Stimulated activated CD4-positive, alpha-beta T cell treated with anti-CD3 and anti-CD28 coated beads, Interleukin-4, amount 100 ng/mL, for 24 hours (primary cell): ENCODE measurements around the gene NPC1.
"Not testable (repeated sequence)": the region's sequence is repeated elsewhere in the genome, so short reads cannot be mapped to it uniquely, and the experiment has no call there.

ENCODE experiments used
- DNase-seq: peaks from one replicate; pipeline ENCODE4 v3.0.0-alpha.2; 2020

The NPC1 gene

GRCh38 chr18:23573626-23574431 is 12.5 kb downstream of the NPC1 start:
- DNase-seq = peak; percentile 29

DNA sequence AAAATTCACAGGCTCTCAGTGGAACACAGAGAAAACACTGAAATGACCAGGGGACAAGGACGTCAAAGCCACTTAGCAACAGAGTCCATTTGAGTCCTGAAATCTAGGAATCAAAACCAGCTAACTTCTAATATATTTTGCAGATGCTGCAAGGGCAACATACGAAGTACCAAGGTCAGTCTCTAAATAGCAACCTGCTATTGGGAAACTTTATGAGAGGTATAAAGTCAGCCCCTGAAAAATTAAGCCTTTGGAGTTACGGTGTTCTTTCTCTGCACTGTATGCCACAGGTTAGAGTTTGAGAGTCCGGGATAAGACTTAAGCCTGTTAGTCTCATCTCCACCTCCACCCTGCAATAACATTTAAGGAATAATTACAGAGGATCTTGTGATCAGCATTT is 13.3 kb downstream of the NPC1 start:
- no peak for DNase-seq

DNA sequence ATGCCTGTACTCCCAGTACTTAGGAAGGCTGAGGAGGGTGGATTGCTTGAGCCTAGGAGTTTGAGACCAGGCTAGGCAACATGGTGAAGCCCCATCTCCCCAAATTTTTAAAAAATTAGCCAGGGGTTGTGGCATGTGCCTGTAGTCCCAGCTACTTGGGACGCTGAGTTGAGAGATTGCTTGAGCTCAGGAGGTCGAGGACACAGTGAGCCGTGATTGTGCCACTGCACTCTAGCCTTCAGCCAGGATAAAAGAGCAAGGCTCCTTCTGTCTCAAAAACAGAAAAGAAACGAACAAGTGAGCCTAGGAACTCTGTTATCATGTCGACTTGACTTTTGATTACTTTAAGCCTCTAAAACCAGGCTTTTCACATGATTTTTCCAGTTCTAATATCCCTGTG is 13.7 kb downstream of the NPC1 start:
- no peak for DNase-seq

DNA sequence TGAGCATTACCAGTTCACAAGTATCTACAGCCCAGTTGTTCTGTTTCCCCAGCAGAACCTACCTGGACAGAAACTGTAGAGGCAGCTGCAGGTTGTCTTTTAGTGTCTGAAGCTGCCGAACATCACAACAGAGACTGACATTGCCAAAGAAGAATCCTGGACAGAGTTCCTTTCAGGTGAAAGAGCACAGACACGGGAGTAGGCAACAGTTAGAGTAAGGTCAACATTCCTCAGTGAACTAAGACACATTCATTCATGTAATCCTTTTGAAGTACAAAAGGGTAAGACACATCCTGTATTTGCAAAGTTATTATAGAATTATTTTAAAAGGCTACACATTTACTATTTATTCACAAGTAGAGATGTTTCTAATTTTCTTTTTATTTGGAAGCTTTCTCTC is 14.3 kb downstream of the NPC1 start:
- DNase-seq = no peak

DNA sequence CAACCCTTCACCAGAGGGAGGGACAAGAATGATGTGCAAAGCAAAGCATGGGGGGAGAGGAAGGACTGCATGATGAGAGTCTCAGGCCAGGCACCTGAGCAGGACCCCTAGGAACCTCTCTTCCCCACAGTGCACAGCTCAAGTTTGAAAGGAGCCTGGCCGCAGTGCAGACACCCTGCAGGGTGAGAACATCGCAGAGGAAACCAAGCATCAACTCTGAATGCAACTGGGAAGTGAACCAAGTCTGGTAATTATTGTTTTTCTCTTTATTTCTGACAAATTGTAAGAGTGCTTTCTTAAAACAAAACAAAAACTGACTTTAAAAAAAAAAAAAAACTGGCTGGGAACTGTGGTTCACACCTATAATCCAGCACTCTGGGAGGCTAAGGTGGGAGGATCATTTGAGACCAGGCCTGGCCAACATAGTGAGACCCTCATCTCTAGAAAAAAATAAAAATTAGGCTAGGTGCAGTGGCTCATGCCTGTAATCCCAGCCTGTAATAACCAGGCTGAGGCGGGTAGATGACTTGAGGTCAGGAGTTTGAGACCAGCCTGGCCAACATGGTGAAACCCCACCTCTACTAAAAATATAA is 15.3 kb downstream of the NPC1 start:
- no peak for DNase-seq

DNA sequence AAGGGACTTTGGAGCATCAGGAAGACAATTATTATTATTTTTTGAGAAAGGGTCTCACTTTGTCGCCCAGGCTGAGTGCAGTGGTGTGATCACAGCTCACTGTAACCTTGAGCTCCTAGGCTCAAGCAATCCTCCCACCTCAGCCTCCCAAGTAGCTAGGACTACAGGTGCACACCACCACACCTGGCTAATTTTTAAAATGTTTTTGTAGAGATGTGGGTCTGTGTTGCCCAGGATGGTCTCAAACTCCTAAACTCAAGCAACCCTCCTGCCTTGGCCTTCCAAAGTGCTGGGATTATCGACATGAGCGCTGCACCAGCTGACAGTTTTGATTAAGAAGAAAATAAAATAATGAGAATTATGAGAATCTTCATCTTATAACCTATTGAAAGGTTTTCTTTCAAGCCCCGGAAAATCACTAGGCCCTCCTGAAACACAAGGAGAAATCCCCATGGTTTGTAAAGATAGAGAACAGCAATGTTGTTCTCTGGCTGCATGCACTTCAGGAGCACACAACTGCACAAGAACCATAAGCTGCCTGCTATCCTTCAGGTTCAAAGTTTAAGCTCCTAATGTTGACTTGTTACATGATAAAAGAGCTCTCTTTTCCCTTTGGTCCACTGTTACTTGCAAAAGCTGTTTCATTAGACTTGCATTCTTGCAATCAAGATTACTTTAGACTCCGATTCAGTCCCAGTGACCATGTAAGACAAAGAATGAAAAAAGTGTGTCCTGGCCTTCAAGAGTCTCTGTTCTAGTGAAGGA is 16.8 kb downstream of the NPC1 start:
- DNase-seq = no peak

- DNase-seq = no peak
Measured at GRCh38 chr18:23568281-23569138, 17.8 kb downstream of the NPC1 start.

DNA sequence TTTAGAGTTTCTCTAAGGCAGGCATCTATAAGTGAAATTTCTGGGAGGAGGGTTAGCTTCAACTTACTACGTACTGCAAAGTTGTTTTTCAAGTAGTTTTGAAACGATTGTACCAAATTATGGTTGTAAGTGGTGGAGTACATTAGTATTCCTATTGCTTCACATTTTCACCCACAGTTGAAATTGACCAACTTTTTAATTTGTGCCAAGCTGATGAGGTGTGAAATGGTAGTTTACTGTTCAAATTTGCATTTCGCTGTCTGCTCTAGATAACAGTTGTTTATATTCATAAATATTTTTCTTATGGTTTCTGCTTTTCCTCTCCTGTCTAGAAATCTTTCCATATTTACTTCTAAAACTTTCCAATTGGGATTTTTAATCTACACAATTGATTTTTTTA is 18.6 kb downstream of the NPC1 start:
- no peak for DNase-seq

DNA sequence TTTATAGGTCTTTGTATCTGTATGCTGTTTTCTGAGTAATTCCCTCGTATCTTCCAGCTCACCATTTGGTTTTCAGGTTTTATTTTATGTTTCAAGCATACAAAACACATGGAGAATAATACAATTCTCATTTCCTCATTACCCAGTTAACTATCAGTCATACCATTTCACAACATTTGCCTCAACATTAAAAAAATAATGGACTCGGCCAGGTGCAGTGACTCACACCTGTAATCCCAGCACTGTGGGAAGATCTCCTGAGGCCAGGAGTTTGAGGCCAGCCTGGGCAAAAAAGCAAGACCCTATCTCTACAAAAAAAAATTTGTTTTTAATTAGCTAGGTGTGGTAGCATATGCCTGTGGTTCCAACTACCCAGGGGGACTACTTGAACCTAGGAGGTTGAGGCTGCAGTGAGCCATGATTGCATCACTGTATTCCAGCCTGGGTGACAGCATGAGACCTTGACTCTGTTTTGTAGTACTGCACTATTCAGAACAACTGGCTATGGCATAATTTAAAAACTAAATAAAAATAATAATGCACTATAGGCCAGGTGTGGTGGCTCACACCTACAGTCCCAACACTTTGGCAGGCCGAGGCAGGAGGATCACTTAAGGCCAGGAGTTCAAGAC is 20.3 kb downstream of the NPC1 start:
- no peak for DNase-seq

DNA sequence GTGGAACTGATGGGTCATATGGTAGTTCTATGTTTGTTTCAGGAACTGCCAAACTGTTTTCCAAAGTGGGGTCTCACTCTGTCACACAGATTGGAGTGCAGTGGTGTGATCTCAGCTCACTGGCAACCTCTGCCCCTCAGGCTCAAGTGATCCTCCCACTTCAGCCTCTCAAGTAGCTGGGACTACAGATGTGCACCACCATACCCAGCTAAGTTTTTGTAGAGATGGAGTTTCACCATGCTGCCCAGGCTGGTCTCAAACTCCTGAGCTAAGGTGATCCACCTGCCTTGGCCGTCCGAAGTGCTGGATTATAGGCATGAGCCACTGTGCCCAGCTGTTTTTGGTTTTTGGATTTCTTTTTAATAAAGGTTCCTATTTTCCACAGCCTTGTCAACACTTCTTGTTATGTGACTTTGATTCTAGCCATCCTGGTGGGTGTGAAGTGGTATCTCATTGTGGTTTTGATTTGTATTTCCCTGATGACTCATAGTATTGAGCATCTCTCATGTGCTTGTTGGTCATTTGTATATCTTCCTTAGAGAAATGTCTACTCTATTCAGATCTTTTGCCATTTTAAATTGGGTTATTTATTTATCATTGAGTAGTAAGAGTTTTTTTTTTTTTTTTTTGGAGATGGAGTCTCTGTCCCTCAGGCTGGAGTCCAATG is 22.8 kb downstream of the NPC1 start:
- DNase-seq = no peak

DNA sequence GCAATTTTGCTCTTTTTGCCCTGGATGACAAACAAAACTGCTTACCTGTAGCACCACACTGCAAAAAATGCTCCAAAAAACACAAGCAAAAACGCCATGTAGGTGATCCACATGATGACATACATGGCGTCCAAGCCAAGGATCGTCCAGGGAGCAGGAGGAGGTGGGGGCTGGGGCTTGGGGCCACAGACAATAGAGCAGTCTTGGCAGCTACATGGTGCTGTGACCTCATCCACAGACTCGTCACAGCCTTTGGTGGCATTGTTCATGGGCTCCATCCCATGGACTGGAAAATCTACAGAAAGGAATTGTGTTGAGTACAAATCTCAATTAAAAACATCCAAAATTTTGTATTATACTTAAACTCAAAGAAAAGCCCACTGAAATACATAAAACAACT is 26.1 kb downstream of the NPC1 start:
- no peak for DNase-seq

- DNase-seq = not testable (repeated sequence)
Measured at GRCh38 chr18:23557511-23557910, 28.8 kb downstream of the NPC1 start.

DNA sequence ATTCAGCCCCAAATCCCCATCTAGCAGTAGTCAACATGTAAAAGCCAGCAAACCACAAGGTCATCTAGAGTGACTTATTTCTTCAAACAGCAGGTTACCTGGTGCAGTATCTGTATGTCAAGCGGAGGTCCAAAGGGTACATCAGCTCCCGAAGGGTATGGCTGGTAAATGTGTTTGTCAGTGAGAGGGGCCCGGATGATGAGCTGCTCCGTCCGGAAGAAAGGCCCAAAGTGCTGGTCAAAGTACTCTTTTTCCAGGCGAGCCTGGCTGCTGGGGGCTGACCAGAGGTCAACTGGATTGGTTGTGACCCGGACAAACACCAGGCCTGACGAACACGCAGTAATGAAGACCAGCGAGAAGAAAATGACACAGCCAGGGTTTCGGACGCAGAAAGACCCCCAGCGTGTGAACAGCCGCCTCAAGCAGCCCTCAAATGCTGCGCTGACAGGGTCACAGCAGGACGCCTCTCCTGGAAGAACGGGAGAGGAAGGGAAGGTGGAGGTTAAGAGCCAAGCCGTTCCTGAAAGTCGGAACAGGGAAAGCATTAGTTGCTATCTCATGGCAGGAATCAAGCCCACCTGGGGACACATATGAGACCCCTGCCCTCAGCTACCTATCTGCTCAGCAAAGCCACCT is 30.0 kb downstream of the NPC1 start:
- no peak for DNase-seq

DNA sequence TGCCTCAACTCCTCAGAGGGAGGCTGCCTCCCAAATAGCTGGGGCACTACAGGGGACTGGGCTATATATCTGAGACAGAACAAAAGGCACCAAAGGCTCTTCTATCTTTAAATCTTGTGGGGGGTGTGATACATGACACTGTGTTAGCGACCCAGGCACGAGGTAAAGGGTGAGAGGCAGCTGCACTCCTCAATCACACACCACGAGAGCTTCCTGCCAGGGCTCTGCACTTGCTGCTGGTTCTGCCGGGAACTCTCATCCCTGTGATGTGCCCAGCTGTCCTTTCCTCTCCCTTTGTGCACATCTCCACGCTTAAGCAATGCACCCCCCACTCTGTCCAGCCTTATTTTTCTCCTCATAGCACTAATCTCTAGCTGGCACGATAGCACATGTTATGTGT is 32.4 kb downstream of the NPC1 start:
- DNase-seq = no peak

DNA sequence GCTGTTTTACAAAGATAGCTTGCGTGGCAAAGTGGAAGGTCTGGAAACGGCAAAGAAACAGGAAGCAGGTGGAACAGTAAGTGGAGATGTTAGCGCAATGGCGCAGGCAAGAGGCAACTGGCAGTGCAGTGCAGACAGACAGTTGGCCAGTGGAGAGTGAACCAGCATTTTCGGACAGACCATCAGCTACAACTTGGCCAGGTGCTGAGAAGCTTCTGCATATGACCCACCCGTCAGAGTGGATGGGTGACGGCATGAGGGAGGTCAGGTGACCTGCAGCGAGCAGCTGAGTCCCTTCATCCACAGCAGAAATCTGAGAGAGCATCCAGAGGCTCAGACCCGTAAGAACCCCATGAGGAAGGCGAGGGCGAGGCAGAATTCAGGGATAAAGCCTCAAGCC is 33.8 kb downstream of the NPC1 start:
- no peak for DNase-seq

- DNase-seq = no peak
Measured at GRCh38 chr18:23551978-23552377, 34.3 kb downstream of the NPC1 start.

- DNase-seq = no peak
Measured at GRCh38 chr18:23550898-23551297, 35.4 kb downstream of the NPC1 start.

GRCh38 chr18:23548719-23549118 is 37.6 kb downstream of the NPC1 start:
- no peak for DNase-seq

- DNase-seq = no peak
Measured at GRCh38 chr18:23548275-23548674, 38.0 kb downstream of the NPC1 start.

DNA sequence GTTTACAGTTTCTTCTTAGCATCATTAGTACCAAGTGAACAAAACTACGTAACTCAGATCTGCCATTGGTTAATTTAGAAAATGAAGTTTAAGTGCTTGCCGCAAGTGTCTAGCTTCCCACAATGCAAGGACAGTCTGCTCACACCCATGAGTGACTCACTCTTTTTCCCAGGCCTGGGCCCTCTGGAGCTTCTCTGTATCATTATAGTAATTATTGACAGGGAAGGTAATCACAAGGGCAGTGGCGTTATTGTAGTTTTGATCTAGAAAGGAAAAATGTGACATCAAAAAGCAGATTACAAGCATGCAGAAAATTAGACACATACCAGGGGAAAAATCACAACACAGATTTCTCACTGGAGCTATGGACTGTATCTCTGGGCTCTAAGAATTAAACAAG is 38.5 kb downstream of the NPC1 start:
- DNase-seq = no peak

GRCh38 chr18:23547306-23547705 is 39.0 kb downstream of the NPC1 start:
- DNase-seq = no peak
